GM21723 (cell line): ENCODE measurements around the gene KLHL34.

Source experiments
- ATAC-seq: cut with Tn5 transposase; IDR thresholded peaks from one replicate; pipeline ENCODE4 v1.9.1; 2021; ENCODE audit warnings: mild to moderate bottlenecking, moderate library complexity; ENCODE audit not compliant: unreplicated experiment

The KLHL34 gene, protein sequence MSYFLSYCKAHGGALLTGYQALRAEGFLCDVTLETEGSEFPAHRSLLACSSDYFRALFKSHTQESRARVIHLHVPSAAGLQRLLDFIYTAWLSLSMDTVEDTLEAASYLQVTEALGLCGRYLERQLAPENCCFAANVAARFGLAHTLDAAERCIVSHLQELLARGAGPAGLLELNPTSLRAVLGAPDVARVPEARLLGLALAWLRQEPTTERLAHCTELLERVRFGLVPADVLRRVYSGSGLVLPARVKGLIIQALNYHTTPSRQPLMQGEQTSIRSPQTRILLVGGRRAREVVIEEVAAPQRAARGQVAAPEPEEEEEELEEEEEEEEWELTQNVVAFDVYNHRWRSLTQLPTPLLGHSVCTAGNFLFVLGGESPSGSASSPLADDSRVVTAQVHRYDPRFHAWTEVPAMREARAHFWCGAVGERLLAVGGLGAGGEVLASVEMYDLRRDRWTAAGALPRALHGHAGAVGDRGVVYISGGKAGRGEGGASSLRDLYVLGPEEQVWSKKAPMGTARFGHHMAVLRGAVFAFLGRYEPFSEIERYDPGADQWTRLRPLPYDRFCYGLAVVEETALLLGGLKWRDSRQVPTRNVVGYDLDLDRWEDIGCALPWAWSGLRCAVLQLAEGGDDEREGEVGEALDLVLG

DNA sequence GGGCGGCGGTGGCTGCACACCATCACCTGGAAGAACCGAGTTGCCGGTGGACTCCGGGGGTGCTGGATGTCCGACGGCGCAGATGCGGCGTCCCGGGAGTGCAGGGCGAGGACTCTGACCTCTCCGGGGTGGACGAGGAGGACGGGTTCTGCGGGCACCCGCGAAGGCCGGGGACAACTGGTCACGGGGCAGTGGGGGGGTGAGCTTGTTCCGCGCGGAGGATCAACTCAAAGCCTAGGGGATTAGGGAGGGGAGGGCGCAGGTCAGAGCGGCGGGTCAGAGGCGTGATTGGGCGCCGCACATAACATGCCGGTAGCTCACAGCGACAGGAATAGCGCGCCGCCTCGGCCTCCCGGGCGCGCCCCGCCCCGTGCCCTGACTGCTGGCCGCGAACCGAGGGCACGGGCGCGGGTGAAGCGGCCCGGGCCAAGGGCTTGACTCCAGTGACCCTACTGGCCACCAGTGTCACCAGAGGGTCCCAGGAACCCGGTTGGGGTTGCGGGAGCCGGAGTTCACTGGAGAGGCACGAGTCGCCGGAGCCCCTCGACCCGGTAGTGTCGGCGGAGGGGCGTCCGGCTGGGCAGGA lies at the start of gene KLHL34:
KLHL34 (minus strand) TSS at position 179 of the 586 bp plus-strand sequence. CDS start 542 bp downstream, outside the sequence.
- no peak for ATAC-seq

DNA sequence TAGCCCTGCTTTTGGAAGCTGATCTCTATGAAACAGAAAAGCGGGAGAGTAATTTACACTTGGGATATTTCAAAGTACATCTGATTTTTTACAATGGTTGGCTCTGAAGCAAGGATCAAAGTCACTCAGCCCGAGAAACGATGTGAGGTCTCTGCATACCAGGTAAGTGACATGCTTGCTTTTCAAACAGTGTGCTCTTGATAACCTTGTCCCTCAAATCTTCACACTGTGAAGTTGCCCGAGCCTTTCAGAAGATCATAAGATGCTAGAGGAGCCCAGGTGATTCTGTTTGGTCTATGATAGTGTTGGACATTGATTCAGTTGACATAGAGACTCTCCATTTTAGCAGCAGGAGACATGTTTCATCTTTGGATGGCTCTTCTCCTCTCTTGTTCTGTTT lies 47.1 kb upstream of the KLHL34 start:
- ATAC-seq = no peak

DNA sequence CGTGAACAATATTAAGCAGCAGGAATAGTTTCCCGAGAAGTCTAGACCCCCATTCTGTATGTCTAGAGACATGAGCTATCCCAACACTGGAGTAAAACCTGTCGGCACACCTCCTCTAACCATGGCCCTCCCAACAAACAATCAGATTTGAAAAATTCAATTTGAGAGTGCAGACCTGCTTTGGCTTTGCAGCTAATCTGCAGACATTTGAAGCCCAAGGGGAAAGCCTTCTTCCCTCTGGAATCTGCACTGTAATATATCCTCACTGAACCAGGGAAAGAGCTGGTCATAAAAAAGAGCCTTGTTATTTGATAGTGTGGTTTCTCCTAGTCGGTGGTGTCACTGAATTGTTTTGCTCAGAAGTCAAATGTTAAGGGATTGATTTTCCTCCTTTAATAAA lies 44.6 kb upstream of the KLHL34 start:
- ATAC-seq = no peak

DNA sequence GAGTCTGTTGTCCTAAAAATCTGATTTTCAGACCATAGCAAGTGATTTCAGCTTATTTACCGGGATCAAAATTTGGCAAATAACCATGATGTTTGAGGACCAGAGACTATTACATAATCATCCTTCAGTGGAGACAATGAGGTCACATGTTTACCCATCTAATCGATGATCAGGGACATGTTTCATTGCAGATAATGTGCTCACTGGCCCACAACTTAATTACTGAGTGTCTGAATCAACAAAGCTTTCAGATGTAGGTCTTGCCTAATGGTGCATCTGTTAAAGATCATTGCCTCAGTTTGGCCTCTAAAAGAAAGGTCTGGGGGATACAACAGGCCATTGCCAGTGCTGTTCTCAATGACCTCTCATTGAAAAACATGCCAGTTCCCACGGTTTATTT lies 42.8 kb upstream of the KLHL34 start:
- no peak for ATAC-seq

DNA sequence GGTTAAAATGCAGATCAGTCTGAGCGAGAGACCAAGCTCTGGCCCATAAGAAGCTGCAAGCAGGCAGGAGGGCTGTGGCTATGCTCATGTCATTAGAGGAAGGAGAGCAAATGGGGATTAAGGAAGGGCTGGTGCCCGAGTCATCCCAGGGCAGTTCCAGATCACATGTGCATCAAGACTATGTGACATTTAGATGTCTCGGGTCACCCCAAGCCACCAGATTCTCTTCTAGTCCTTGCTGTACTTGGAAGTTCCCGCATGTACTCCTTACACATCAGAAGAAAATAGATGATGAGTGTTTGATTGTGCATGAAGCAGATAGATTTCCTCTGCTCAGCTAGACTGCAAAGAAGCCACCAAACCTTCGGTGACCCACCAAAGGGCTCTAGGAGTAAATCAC lies 42.1 kb upstream of the KLHL34 start:
- no peak for ATAC-seq

DNA sequence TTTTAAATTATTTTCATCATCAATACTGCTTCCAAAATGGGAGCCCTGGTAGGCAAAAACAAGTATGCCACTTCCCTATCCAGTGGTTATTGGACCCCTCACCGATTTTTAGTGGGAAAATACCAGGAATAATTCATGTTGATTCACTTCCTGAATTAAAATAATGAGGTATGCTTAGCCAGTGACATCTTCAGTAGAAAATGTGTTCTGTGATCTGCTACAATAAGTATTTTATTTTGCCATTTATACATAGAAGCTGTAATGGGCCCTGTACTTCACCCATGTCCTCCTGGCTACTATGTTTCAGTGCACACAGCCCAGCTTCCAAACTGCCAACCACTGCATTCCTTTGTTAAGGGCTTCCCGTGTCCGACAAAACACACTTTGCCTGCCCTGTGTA lies 41.0 kb upstream of the KLHL34 start:
- ATAC-seq = no peak

DNA sequence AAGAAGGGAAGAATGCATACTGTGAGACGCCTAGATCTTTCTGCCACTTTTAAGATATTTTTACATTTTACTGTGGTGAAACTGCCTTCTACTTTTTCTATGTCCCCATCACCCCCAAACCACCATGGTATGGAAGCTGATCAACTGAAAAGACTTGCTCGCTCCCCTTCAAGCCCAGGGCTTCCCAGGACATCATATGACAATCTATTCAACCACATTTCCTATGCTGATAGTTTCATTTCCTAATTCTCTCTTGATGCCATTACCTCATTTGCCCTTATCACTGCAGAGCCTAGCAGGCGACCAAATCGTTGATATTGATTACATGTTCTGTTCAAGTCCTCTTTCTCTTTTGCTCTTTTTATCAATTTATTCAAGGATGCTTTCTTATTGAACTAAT lies 40.1 kb upstream of the KLHL34 start:
- ATAC-seq = no peak

DNA sequence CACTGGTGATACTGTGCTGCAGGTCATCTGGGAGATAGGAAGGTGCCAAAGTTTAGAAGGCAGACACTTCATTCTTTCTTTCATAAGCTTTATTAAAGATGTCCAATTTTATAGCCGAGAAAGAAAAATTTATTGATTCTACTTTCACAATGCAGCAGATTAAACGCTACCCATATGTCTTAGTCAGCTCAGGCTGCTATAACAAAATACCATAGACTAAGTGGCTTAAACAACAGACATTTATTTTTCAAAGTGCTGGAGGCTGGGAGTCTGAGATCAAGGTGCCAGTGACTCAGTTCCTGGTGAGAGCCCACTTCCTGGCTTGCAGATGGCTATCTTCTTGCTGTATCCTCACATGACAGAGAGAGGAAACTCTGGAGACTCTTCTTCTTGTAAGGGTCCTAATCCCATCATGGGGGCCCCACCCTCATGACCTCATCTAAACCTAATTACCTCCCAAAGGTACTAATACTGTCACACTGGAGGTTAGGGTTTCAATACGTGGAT lies 33.4 kb upstream of the KLHL34 start:
- ATAC-seq = no peak

DNA sequence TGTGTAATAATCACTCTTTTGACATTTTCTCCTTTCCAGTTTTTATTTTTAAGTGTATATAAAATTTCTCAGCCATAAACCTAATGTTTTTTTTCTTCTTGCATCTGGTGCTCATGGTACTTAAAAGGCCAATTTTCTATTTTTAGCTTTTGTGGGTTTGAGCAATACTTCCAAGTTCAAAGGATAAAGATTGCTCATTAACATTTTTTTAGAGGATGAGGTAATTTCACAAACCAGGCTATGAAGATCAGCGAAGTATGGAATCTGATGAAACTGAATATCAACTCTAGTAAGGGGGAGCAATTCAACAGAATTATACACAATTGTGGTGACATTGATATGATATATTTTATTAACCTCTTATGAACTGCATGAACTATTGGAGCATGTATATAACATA lies 25.8 kb upstream of the KLHL34 start:
- ATAC-seq = no peak

DNA sequence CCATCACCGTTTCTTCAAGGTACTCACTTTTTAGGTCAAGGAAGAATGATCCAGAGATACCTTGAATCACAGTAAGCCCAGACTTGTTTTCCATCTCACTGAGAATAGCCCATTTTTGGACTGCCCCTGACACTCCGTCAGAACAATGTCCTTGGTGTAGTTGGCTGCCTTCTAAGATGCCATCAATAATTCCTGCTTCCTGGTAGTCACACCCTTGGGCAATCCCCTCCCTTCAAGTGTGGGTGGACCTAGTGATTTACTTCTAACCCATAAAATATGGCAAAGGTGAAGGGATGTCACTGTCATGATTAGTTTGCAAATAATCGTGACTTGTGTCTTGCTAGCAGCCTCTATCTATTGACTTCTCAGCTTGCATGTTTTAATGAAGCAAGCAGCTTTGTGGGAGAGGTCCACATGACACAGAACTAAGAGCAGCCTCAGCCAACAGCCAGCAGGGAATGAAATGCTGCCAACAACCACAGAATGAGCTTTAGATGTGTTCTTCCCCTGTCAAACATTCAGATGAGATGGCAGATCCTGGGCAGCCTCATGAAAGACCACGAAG lies 20.0 kb upstream of the KLHL34 start:
- no peak for ATAC-seq

DNA sequence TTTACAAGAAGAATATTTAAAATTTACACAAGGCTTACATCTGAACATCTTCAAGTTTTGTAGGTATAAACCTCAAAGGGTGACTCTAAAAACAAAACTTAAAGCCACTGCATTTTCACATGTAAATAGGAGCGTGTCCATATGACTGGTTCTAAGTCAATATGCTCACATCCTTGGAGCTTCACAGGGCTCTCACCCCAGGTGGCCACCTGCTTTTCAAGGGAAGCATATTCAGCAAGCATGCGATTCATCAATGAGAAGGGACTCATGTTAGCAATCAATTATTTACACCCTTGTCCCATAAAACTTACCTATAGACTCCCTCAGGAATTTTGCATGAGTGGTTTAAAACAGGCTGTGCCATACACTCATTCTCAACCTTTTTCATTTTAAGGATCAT lies 17.8 kb upstream of the KLHL34 start:
- ATAC-seq = no peak

DNA sequence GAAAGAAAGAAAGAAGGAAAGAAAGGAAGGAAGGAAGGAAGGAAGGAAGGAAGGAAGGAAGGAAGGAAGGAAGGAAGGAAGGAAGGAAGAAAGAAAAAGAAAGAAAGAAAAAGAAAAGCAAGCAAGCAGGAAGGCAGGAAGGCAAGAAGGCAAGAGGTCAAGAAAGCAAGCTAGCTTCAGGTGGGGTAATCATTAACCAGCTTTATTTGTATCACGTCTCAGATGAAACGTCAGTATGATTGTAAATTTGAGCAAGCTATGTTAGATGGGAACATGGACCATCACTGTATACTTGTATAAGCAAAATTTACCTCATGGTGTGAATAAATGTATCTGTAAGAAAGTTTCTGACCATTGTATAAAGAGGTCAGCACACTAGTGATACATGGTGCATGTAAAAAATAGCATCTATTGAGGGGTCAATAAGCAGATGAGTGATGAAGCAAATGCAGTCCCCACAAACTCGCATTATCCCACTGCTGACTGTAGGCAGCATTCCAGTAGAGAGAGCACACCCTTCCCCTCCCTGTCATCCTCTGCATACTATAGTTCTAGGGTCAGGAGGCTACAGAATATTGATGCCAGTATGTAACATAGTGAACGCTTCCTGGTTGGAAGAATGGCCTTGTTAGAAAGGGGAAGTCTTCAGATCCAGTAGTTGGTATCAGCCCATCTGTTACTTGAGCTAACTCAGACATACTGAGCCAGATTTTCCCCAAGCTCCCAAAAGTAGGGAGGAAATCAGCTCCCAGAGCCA lies 16.5 kb upstream of the KLHL34 start:
- ATAC-seq = no peak

DNA sequence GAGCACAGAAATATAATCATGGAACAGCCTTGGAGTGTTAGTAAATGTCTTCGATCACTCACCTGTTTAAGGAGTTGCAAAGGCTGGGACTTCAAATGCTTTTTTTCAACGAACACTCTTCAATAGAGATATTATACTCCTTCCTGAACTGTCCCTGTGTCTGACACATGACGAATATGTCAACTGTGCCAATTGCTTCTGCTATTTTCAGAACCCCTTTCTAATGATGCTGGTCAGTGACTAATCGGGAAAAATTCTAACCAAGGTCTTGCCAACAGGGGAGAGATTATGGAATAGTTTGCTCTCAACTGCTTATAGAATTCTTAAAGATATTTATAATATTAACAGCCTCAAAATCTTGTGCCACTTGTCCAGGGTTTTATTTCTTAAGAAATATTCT lies 8.5 kb upstream of the KLHL34 start:
- no peak for ATAC-seq

DNA sequence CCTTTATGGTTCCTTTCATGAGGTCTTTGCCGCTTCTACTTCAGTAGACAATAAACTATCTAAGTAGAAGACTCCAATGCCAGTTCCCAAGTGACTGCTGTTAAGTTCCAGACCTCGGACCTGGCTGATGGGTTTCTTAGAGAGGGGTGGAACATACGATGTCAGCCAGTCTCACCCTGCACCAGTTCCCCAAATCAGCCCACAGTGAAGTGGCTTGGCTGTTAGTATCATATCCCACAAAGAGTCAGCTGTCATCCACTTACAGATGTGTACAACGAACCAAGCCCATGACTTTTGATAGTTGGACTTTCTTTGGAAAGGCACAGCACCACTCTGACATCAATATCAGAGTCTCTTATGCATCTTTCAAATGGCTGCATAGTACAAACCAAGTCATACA lies 8.1 kb upstream of the KLHL34 start:
- no peak for ATAC-seq

DNA sequence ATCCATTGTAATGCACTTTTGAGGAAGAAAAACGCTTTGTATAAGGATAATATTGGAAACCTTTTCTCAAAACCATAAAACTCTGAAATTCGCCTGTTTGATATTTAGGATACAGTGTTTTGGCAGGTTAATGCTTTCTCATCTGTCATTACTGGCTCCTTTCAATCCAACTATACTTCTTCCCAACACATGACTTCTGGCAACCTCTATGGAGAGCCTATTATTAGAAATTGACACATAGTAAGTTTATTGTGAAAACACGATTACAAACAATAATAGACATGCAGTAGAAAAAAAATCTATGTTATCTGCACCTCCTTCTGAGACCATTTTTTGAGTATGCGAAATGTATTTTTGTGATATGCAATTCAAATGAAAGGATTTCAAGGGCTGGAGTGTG lies 4.6 kb upstream of the KLHL34 start:
- no peak for ATAC-seq

DNA sequence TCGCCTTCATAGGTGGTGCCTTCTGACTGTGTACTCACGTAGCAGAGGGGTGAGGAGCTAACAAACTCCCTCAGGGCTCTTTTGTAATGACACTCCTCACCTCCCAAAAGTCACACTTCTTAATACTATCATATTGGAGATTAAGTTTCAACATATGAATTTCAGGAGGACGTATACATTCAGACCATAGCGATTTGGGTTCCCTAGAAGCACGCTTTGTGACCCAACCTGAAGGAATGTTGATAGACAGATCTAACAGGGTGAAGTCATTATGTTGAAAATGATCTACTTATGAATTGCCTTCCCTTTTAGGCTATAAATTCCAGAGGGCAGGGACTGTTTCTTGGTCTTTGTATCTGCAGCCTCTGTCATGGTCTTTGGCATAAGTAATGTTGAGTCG lies 3.2 kb upstream of the KLHL34 start:
- ATAC-seq = no peak

DNA sequence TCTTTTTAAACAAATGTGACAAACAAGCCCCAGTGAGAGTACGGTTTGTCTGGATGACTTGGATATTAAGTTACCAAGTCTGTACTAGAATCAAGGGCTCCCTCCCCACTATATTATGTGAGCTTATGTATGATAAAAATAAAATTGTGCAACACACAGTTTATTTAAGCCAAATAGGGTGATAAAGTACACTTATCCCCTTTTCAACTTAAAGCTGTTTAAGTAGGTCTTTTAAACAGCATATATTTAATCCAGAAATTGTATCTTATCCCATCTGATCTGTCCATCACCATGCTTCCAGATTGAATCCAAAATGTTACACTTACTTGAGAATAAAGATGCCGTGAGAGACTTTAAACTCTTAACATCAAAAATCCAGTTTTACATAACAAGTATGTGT lies 2.0 kb upstream of the KLHL34 start:
- no peak for ATAC-seq

DNA sequence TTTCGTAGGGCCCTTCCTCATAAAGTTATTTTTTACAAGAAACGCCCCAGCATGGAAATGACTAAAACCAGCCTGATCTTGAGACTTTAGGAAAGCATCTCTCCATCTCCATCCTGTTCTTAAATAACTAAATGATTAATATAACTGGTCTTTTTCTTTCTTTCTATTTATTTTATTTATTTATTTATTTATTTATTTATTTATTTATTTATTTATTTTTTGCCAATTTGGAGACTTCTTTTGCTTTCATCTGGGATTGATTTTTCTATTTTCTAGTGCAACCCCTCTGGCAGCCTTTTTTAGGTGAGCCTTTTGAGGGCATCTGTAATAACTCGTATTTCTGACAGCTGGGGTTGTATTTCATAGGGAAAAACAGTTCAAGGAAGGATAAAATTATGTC lies 1.2 kb upstream of the KLHL34 start:
- ATAC-seq = no peak

DNA sequence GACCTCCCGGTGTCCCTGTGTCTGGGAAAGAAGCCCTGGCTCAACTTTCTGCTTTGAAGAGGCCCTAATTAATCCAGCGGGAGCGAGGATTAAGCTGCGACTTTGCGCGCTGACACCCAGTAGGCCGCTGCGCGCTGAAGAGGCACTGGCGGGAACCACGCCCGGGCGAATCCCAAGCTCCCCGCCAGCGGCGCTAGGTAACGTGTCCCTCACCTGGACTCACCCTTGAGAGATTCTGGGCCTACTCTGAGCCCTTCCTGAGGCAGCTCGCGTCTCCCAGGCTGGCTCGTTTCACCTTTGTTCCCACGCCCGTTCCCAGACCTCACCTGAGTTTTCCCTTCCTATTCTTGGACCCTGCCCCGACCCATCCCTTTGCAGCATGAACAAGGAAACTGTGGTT lies 616 bp upstream of the KLHL34 start:
- ATAC-seq = no peak

DNA sequence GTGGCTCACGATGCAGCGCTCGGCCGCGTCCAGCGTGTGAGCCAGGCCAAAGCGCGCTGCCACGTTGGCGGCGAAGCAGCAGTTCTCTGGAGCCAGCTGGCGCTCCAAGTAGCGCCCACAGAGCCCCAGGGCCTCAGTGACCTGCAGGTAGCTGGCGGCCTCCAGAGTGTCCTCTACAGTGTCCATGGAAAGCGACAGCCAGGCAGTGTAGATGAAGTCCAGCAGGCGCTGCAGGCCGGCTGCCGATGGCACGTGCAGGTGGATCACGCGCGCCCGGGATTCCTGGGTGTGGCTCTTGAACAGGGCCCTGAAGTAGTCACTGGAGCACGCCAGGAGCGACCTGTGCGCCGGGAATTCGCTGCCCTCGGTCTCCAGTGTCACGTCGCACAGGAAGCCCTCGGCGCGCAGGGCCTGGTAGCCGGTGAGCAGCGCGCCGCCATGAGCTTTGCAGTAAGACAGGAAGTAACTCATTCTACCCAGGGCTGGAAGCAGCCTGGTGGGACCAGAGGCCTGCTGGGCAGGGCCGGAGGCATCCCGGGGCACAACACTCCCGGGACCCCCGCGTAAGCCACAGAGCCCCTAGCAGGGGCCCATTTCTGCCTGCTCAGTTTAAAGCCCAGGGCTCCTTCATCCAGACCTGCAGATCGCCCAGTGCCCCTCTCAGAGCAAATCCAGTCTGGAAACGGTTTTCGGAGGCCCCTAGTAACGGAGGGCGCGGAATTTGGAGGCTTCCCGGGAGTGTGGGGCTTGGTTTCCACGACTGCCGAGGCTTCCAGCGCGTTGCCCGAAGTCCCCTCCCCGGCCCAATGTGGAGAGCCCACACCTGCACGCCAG lies 595 bp downstream of the KLHL34 start:
- ATAC-seq = no peak
